ENCODE results near the gene TMEM30A.
A peak's percentile ranks its signal among the peaks of the same experiment; 100 is the strongest.

The TMEM30A gene

DNA sequence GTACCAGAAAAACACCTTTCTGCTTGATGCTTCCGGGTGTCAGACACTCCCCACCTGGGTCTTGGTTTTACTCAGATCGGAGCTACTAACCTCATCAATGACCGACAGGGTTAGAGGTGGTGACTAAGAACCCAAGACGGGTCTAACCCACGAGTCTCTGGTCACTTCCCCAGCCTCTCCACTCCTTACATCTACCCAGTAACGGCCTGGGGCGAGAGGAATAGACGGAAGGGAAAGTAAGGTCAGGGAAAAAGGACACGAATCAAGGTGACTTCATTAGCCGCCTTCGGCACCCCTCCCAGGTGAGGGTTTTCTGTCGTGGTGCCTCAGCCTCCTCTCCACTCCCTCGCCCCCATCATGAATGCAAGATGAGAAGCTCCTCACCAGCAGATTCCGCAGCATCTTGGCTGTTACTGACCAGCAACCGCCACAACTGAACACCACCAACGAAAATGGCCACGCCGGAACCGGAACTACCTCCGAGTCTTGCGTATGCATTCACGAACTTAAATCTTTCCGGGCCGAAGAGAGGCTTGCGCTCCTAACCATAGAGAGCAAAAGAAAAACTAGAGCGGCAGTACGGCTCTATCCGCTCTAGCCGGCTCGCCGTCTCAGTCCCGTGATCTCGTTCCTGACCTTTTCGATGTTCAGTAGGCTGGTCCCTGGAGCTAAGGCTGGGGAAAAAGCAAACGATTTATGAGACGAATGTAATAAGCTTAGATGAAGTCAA is 41.1 kb downstream of the TMEM30A start, which contains the start of gene COX7A2:
Gene COX7A2 (minus strand): TSS at position 469 of the 730 bp plus-strand sequence. CDS start 67 bp downstream, at position 402.
- no peaks in the 10 kb centered on the region for H3K4me1 ChIP-seq
- DNase-seq: peak; percentile 87
- H3K4me3 ChIP-seq (ENCODE audit: low read depth, low read length): peak within 1 kb of the TSS; percentile 79
- H3K27me3 ChIP-seq: peaks cover 10% of the 10 kb centered on the region; the same call in 1 of the 2 replicates
- H3K36me3 ChIP-seq: peaks cover 19% of the 10 kb centered on the region
- TF ChIP-seq, protein P1, sequence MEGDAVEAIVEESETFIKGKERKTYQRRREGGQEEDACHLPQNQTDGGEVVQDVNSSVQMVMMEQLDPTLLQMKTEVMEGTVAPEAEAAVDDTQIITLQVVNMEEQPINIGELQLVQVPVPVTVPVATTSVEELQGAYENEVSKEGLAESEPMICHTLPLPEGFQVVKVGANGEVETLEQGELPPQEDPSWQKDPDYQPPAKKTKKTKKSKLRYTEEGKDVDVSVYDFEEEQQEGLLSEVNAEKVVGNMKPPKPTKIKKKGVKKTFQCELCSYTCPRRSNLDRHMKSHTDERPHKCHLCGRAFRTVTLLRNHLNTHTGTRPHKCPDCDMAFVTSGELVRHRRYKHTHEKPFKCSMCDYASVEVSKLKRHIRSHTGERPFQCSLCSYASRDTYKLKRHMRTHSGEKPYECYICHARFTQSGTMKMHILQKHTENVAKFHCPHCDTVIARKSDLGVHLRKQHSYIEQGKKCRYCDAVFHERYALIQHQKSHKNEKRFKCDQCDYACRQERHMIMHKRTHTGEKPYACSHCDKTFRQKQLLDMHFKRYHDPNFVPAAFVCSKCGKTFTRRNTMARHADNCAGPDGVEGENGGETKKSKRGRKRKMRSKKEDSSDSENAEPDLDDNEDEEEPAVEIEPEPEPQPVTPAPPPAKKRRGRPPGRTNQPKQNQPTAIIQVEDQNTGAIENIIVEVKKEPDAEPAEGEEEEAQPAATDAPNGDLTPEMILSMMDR (IDR thresholded peaks at IDR 0.05; ENCODE audit: low read depth, low read length): no peak
- no peaks in the 10 kb centered on the region for H3K9me3 ChIP-seq

DNA sequence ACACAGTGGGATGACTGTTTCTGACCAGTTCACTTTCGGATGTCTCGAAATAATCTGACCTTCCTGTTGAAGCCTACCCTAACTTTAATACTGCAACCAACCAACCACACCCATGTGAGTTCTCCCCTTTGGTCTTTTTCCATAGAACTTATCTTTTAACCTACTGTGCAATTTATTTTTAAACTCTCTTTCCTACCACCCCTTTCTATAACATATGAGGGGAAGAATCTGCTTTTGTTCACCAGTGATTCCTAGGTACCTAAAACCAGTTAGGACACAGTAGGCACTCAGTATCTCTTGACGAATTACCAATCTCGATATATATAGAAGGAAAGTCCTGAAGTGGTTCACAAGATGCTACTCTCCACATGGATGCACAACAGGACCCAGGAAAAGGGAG is 48.0 kb downstream of the TMEM30A start:
- TF ChIP-seq, protein P1 (IDR thresholded peaks at IDR 0.05; ENCODE audit: low read depth, low read length): no peak
- Histone ChIP-seq H3K27me3 (no peaks in the 10 kb centered on the region), H3K4me3 (ENCODE audit: low read depth, low read length) (no peak overlapping the region), H3K9me3 (no peaks in the 10 kb centered on the region), H3K4me1 (no peaks in the 10 kb centered on the region), H3K36me3 (peaks cover 21% of the 10 kb centered on the region)
- no peak for DNase-seq

DNA sequence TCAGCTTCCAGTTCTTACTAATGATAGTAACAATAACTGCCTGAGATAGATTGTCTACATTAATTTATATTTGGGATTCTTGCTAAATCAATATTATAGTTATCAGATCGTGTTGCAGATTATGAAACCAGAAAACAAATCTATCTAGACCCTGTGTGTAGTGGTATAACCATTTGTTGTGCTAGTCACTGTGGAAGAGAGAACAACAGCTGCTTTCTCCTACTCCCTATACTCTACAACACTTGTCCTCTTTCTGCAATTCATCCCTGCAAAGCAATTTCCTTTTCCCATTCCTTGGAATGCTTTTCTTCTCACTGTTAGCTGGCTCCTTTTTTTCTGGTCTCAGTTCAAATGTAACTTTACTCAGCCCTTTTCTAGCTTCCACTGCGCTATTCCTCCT is 49.3 kb downstream of the TMEM30A start:
- H3K4me1 ChIP-seq: no peaks in the 10 kb centered on the region
- H3K36me3 ChIP-seq: peaks cover 15% of the 10 kb centered on the region
- TF ChIP-seq, protein P1 (IDR thresholded peaks at IDR 0.05; ENCODE audit: low read depth, low read length): no peak
- DNase-seq: no peak
- H3K4me3 ChIP-seq (ENCODE audit: low read depth, low read length): no peak overlapping the region
- H3K9me3 ChIP-seq: no peaks in the 10 kb centered on the region
- no peaks in the 10 kb centered on the region for H3K27me3 ChIP-seq

DNA sequence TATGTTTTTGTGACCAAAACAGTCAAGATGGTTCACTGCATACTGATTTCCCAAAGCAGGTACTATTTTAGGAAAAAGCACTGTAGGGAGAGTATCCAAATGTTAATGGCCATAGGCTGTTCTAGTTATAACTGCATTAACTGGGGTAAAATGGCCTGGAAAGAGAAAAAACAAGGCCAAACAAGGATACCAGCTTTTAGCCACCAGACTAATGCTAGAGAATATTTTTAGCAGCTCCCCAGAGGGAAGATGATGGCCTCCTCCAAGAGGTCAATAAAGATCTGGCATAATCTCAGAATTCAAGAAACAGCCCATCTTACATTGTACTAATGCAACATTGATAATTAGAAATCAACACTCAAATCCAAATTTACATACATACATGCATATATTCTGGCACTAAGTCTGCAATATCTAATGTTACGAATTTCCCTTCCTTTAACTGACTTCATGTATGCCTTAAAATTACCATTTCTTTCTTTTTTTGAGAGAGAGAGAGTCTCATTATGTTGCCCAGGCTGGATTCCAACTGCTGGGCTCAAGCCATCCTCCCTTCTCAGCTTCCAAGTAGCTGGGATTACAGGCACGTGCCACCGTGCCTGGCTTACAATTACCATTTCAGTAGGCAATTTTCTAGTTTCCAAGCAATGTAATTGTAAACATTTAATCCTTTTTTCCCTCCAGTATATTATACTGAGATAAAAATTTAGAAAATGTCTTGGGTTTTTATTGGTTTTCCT is 50.3 kb downstream of the TMEM30A start:
- H3K27me3 ChIP-seq: no peaks in the 10 kb centered on the region
- TF ChIP-seq, protein P1 (IDR thresholded peaks at IDR 0.05; ENCODE audit: low read depth, low read length): no peak
- H3K4me3 ChIP-seq (ENCODE audit: low read depth, low read length): no peak overlapping the region
- H3K36me3 ChIP-seq: peaks cover 9% of the 10 kb centered on the region
- H3K4me1 ChIP-seq: no peaks in the 10 kb centered on the region
- H3K9me3 ChIP-seq: no peaks in the 10 kb centered on the region
- no peak for DNase-seq

DNA sequence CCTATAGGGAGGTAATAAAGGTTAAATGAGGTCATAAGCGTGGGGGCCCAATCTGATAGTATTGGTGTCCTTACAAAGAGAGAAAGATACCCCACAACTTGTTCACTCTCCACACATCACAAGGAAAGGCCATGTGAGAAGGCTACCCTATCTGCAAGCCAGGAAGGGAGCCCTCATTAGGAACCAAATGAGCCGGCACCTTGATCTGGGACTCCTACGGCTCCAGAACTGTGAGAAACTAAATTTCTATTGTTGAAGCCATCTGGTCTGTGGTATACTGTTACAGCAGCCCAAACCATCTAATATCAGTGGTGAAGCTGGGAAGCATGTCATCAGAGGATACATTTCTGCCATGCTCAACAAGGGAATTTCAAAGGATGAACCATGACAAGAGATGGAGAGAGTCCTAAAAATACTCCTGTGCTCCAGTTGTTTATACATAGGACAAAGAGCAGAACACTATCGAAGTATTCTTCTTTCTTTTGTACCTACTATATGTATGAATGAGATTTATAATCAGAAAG is 51.4 kb downstream of the TMEM30A start:
- DNase-seq: no peak
- TF ChIP-seq, protein P1 (IDR thresholded peaks at IDR 0.05; ENCODE audit: low read depth, low read length): no peak
- H3K36me3 ChIP-seq: peaks cover 4% of the 10 kb centered on the region; the same call in 1 of the 2 replicates
- H3K4me3 ChIP-seq (ENCODE audit: low read depth, low read length): no peak overlapping the region
- no peaks in the 10 kb centered on the region for H3K9me3 ChIP-seq
- H3K27me3 ChIP-seq: no peaks in the 10 kb centered on the region
- no peaks in the 10 kb centered on the region for H3K4me1 ChIP-seq

Measured in BE2C (cell line).